OCI-M2 (cell line): Measurements from ENCODE around the gene AHCYL1.
A peak's percentile ranks its signal among the peaks of the same experiment; 100 is the strongest.

Experiments used
- DNase-seq: peaks from one replicate; lab custom pipeline; 2025; ENCODE audit not compliant: unreplicated experiment; lab: John Stamatoyannopoulos, UW

The AHCYL1 gene

DNA sequence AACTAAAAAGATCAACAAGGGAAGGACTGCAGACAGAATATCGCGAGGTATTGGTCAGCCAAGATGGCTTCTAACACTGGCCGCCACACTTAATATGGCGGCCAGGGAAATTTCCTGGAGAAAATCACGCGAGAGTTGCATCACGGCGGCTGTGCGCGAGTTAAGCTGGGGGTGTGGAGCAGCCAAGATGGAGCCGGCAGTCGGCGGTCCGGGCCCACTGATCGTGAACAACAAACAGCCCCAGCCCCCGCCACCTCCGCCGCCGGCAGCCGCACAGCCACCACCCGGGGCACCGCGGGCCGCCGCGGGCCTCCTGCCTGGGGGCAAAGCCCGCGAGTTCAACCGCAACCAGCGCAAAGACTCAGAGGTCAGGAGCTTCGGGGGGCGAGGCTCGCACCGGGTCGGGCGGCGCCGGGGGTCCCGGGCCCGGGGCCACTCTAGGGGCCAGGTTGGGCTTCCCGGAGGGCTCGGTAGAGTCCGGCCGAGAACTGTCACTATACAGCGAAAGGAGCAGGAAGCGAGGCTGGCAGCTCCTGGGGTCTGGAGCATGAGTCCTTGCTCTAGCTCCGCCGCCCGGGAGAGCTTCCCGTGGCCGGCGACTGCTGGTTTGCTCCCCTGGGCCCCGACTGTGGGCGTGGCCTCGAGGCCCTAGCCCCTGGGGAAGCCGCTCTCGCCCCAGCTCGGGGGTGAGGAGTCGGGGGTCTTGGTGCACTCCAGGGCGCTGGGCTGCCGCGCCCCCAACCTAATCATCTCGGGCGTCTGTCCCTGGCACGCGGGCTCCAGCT lies 50.1 kb downstream of the AHCYL1 start, which contains the start of gene STRIP1:
STRIP1 (plus strand) TSS at position 174 of the 785 bp plus-strand sequence; CDS start at position 188, 14 bp downstream.
- peak; percentile 48 for DNase-seq

DNA sequence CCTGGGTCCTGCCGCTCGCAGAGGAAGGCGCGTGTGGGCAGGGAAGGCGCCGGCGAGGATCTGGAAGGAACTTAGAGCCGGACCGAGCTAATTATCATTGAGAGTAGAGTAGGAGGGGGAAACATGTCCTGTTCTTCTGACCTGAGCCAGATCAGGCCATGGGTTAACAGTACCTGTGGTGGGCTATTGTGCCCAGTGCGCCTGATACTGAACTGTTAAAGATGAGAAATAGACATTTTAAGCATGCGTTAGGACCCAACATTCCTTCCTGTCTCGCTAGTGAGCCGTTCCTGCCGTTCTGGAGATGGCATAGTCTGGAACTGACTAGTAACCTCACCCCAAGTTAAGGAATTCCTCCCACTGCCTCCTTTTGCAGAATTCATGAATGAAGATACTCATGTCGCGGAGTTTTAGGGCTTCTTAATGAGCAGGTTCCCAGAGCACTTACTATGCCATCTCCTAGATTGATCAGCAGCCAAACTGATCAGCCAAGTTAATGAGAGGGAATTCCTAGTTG lies 50.7 kb downstream of the AHCYL1 start:
- no peak for DNase-seq

DNA sequence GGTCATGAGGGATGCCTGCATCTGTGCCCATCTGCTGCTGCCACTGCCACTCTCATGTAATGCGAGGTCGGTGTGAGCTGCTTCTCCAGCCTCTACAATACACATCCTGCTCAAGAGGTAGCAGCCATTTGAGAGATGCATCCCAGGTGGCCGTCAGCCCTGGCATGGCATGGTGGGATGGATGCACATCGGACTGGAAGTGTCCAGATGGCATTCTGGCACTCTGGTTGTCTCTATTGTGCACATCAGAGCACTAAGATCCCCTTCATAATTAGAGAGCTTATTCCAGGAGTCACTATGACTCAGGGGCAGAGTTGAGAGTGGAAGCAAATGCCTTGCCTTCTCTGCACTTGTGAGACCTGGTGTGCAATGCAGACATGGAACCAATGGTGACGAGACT lies 53.7 kb downstream of the AHCYL1 start:
- DNase-seq = no peak

DNA sequence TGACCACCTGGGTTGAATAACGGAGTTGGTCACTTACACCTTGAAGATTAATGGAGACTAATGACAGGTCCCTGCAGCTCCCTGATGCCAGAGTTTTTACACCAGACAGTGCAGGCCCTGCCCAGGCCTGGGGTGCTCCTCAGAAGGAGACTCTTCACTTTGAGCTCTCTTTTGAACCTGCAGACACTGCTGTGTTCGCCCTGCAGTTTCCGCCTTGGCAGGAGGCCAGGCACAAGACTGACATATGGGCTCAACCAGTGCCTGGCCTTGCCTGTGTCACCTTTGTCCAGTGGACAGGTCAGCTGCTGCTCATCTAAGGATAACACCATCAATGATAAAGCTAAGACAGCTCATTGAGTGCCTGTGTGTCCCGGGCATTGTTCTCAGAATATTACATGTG lies 55.1 kb downstream of the AHCYL1 start:
- DNase-seq = no peak

DNA sequence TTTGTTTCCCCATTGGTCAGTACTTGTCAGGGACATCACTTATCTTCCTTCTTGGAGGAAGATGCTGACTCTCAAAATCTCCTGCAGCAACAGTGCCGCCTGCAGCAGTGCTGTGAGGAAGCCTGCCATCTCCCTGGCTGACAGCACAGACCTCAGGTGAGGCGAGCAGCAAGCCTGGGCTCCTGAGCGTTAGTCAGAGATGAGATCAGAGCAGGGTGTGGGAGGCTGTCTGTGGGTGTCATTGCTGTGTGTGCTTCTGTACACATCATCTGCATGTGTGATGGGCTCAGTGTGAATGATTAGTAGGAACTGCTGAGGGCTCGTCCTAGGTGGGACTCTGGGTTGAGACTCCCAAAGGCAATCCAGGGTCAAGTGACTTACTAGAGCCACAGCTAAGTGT lies 56.0 kb downstream of the AHCYL1 start:
- DNase-seq = no peak

DNA sequence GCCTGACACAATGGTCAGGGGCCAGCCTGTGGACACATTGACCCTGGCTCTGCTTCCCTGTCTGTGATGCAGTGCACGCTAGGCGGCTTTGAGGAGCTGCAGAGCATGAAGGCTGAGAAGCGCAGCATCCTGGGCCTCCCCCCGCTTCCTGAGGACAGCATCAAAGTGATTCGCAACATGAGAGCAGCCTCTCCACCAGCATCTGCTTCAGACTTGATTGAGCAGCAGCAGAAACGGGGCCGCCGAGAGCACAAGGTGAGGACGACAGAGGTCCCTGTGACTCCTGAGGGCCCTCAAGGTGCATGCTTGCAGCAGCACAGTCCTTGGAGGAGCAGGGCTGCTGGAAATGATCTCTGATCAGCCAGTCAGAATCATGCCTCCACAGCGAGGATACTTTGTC lies 58.5 kb downstream of the AHCYL1 start:
- no peak for DNase-seq

DNA sequence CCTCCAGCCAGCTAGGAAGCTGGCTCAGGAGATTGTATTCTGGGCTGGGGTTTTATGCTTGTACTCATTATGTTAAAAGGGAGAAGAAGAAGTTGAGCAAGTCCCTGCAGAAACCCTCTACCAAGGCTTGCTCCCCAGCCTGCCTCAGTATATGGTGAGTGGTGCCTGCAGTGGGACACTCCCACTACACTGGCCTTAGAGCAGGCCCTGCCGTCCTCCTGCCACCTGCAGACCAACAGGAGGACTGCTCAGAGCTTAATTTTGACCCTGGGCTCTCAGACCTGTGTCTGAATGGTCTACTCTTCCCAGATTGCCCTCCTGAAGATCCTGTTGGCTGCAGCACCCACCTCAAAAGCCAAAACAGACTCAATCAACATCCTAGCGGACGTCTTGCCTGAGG lies 62.9 kb downstream of the AHCYL1 start:
- DNase-seq = no peak

DNA sequence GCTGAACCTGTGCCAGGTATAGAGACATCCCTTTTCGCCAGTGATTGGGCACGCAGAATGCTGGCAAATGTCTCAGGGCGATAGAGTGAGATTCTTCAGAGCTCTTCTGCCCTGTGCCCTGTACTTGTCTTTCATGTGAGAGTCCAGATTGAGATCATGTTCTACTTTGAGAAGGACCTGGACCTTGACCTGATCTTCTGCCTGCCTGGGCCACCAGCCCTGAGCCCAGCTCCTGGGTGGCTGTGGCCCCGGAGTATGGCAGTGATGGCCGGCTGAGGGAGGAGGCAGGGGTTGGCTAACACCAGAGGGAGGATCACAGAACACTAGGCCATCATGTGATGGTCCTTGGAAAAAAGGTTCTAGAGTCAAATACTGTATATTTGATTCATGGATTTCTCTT lies 63.7 kb downstream of the AHCYL1 start:
- DNase-seq = no peak

DNA sequence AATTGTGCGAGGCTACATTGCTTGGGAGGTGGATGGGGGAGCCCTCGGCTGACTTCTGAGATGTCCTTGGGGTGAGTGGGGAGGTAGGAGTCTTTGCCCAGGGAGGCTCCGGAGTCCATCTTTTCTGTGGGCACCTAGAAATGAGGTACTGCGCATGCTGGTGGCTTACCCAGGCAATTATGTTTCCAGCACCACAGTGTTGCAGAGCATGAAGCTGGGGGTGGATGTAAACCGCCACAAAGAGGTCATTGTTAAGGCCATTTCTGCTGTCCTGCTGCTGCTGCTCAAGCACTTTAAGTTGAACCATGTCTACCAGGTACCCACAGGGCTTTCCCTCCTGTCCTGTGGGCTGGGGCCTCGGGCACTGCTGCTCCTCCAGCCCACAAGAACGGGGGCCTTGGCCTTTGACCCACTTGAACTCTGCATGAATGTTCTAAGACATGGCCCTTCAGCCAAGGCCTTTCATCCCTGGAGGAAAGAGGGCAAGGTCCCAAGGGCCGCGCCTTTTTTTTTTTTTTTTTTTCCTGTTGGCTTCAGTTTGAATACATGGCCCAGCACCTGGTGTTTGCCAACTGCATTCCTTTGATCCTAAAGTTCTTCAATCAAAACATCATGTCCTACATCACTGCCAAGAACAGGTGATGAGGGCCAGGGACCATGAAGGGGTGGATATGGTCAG lies 64.5 kb downstream of the AHCYL1 start:
- DNase-seq = no peak

DNA sequence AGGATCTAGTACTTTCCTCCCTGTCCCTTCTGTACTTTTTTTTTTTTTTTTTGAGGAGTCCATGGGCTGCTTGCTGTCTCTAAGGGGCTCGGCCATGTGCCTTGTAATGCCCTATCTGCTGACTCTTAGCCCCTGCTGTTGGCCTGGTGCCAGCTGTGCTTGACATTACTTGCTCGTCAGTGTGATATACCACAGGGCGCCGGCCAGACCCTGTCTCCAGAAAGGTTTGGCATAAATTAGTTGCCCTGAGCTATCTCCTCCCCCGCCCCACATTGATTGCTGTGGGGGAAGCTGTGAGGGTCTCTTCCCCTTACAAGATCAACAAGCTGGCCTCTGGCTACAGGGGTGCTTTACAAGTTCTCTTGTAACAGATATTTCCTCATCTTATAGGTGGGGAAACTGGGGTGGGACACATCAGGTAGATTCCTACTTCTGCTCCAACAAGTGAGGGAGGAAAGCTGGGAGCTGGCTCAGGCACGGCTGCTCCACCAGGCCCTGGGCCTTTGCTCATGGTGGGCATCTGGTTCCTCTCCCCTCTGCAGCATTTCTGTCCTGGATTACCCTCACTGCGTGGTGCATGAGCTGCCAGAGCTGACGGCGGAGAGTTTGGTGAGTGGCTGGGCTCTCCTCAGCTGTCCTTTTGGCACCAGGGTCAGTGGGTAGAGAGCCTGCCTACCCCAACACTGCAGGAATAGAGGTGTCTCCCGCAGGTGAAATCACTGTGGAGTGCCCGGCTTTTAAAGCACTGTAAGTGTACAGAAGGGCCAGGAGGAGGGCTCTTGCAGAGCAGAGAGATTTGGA lies 65.4 kb downstream of the AHCYL1 start:
- DNase-seq = no peak

DNA sequence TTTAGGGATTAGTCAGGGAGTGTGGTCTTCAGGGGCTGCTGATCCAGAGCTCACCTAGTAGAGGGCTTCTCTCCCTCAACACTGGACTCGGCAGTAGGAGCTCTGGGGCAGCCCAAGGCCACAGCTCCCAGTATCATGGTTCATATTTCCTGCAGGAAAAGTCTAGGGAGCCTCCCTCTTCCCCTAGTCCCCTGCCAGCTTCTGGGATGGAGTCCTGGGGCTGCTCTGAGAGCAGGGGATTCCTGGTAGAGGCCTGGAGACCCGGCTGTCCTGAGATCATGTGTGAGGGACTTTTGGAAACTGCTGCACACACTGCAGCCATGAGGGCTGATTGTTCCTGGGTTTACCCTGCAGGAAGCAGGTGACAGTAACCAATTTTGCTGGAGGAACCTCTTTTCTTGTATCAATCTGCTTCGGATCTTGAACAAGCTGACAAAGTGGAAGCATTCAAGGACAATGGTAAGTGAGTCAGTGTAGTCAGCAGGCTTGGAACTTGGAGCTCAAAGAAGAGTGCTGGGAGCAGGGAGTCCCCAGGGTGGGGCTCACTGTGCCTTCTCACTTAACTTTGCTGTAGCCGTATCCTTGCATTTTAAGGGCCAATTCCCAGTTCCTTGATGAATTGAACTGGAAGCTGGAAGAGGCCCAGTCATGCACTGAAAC lies 66.2 kb downstream of the AHCYL1 start:
- no peak for DNase-seq

DNA sequence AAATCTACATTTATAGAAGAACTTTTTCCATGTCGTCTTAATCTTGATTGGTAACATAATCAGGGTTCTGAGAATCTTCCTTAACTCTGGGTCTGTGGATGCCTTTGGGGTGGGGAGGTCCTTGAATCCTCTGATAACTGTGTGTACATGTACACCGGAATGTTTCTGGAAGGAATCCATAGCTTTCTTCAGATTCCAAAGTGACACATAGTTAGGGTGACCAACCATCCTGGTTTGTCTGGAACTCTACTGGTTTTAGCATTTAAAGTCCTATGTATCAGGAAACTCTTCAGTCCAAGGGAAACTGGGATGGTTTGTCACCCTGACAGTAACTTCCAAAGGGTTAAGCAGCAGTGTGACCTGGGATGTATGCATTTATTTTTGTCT lies 66.7 kb downstream of the AHCYL1 start:
- DNase-seq = no peak

DNA sequence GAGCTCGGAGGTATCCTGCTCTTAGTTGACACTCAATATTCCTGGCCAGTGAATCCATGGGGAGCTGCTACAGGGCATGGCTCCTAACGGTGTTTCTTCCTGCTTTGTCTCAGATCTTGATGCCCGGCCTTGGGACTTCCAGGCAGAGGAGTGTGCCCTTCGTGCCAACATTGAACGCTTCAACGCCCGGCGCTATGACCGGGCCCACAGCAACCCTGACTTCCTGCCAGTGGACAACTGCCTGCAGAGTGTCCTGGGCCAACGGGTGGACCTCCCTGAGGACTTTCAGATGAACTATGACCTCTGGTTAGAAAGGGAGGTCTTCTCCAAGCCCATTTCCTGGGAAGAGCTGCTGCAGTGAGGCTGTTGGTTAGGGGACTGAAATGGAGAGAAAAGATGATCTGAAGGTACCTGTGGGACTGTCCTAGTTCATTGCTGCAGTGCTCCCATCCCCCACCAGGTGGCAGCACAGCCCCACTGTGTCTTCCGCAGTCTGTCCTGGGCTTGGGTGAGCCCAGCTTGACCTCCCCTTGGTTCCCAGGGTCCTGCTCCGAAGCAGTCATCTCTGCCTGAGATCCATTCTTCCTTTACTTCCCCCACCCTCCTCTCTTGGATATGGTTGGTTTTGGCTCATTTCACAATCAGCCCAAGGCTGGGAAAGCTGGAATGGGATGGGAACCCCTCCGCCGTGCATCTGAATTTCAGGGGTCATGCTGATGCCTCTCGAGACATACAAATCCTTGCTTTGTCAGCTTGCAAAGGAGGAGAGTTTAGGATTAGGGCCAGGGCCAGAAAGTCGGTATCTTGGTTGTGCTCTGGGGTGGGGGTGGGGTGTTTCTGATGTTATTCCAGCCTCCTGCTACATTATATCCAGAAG lies 69.2 kb downstream of the AHCYL1 start:
- DNase-seq = no peak

DNA sequence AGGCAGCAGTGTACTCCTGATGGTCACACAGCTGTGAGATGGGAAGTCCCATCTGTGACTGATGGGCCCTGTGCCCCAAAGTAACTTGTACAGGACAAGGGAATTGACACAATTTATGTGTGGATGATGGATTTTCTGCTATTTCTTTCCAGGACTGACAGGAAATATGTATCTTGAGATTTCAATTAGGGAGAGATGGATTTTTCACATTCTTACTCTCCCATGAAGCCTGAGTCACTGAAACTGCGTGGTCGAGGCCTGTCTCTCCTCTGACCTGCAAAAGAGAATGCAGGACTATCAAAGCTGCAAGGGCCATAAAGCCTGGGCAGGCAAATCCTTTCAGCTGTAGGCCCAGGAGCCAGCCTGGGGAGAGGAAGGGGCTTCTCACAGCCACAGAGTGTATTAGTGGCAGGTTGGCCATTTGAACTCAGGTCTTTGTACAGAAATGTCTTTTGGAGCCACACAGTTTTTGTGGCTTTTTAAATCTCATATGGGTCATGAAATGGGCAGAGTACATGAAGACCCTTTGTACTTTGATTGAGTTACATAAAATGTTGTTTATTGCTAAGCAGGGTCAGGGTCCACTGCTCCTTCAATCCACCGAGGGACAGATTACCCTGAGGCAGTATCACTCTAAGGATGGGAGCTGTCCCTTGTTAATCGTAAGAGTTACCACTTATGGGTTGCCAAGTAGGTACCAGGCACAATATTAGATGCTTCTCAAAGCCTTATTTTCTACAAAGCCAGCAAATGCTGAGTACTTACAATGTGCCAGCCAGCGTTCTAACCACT lies 71.1 kb downstream of the AHCYL1 start:
- no peak for DNase-seq

DNA sequence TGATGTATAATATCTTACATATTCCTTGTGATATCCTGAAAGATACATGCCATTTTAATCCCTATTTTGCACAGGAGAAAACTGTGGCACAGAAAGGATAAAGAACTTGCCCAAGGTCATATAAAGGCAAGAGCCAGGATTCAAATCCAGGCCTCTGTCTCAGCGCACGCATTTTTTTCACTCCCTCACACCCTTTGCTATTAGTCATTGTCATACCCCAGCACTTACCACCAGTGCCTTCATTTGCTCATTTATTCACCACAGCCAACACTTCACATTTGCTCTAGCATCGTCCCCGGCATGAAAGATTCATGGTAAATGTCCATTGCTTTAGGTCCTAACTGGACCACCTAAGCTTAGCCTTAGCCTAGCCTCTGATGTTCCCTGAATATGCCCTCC lies 71.7 kb downstream of the AHCYL1 start:
- DNase-seq = no peak

DNA sequence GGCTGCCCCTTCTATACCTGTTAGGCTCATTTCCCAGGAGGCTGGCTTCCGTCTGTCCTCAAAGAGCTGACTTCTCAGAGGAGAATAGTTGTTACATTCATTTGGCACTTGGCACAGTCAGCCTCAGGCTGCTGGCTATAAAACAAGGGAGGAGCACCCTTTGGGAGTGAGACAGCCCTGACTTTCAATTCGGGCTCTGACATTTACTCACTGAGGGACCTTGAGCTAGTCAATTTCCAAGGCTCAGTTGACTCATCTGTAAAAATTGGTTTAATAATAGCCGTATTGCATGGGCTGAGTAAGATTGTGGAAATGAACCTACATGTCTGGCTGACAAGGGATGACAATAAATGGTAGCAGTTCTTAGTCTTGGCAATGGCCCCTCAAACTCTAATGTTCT lies 72.2 kb downstream of the AHCYL1 start:
- DNase-seq = no peak

DNA sequence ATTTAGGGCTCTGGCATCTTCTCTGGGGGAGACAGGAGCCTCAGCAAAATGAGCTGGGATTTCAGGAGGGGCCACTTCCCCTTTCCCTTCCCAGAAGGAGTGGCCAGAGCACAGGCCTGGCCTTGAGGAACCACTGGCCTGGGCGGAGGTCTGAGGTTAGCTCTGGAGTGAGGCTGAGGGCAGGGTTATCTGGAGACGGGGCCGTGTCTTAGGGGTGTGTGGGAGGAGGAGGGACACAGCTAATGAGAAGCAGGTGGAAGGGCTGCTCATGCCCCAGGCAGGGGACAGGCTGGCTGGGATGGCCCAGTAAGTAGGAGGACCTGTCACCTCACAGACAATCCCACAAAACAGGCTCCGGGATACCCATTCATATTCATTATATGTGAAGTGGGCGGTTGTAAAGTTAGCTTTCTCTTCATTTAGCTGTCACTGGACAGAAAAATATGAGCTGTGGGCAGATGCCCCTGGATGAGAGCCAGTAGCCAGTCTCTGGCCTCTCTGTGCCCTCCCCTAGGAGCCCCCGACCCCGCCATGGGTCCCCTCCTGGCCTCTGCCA lies 73.5 kb downstream of the AHCYL1 start:
- DNase-seq = no peak

DNA sequence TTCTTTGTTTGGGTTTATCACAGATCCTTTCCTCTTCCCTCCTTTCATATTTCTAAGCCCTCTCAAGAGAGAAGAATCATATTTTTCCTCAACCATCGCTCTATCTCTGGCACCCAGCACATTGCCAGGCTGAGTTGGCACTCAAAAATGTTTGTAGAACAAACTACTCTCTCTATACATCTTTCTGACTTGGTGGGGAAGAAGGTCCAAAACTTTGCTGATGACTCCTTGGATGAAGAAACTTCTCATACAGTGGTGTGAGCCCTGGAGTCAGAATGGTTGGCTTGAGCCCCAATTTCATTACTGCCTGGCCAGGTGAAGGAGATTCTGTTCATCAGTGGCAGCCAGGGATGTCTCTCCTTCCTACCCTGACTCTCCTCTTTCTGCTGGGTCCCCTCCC lies 74.0 kb downstream of the AHCYL1 start:
- DNase-seq = no peak
